A204.1 (cell line): Measurements from ENCODE around the gene PRKCA.

Experiments
- FAIRE-seq: peaks from 2 replicates; lab custom pipeline; 2012; peaks lifted over from hg19 to GRCh38; lab: Jason Lieb, UNC

Gene PRKCA

DNA sequence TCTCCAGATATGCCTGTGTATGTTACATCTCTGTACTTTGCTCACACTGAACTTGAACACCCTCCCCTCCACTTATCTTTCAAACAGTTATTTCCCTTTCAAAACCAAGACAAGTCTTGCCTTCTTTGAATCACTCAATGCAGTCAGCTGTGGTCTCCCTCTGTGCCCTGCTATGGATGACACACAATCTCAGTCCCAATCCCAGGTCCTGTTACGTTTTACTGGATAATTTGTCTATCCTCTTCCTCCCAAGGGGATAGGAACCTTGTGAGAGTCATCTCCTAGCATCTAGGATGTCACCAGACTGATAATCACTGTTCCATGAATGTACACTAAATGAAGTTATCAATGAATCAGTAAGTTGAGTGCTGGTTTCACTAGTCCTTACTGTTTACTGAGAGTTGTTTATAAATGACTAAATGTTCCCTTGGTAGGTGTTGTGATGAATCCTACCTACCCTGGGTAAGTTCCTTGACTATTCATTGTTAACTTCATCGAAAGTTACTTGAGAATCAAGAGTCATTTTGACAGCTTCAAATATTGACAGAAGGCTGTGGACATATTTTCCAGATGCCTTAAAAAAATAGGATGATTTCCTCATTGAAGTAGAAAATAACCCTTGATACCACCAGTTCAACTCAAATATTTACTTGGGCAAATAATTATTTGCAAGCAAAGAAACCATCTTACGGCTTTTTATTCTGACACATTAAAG is 244.9 kb downstream of the PRKCA start:
- FAIRE-seq: no peak

DNA sequence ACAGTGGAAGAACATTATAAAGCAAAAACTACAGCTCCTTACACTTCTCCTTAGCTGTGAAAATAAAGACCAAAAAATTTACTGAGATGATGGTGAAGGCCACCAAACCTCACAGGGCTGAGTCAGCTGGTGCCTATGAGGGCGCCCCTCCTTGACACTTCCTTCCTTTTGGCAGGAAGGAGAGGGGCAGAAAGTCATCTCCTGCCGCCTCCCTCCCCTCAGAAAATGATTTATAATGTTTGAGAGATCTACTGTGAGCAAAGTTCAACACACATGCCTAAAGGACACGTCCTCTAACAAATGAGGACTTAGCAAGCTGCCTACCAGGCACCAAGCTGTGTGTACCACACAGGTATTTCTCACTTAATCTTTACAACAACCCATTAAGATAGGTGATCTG is 245.7 kb downstream of the PRKCA start:
- no peak for FAIRE-seq

DNA sequence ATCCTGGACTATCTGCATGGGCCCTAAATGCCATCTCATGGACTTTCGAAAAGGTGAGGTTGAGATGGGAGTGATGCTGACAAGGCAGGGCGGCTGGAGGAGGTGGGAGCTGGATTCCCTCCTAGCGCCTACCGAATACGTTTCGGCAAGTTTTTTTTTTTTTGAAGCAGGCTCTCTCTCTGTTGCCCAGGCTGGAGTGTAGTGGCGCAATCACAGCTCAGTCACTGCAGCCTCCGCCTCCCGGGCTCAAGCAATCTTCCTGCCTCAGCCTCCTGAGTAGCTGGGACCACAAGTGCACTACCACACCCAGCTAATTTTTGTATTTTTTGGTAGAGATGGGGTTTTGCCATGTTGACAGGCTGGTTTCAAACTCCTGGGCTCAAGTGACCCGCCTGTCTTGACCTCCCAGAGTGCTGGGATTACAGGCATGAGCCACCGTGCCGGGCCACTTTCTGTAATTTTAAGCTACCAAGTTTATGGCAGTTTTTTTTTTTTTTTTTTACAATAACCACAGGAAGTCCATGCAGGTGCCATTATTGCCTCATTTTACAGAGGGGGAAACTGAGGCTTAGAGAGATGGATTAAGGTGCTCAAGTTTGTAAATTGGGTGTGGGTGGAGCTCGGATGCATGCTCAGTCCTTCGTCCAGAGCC is 246.4 kb downstream of the PRKCA start:
- peak; percentile 80 for FAIRE-seq

DNA sequence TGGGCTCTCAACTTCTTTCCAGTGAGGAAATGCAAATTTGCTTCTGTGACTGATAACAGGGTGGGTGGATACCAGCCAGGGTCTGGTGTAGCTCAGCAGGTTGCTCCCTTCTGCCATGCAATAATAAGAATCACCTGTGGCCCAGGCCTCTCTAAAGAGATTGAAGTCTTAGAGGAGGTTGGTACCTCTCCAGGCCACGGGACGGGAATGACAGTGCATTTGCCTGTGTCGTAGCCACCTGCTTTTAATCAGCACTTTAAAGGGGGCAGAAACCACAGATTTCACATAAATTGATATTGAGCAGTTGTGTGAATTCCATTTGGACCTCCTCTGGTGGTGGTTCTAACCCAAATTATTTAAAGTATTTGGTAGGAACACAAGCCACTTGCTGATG is 246.9 kb downstream of the PRKCA start:
- no peak for FAIRE-seq

DNA sequence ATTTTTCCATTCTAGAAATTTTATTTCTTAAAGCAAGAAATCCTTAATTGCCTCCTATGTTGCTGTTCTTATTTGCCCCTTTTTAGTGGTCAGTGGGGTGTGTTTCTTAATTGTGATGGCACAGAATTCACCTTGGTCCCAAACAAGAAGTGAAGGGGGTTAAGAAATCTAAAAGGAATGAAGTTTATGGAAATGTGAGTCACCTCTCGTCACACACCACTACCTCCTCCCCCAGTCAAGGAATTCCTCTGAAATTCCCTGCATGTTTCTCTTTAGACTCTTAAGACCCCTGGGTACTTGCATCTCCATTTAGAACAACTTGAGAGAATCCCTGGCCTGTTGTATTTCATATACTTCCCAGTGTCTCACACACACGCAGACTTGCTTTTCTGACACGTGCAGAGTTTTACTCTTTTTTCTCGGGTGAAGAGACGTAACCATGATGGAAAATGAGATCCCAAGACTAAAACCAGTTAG is 247.4 kb downstream of the PRKCA start:
- peak; percentile 94 for FAIRE-seq

DNA sequence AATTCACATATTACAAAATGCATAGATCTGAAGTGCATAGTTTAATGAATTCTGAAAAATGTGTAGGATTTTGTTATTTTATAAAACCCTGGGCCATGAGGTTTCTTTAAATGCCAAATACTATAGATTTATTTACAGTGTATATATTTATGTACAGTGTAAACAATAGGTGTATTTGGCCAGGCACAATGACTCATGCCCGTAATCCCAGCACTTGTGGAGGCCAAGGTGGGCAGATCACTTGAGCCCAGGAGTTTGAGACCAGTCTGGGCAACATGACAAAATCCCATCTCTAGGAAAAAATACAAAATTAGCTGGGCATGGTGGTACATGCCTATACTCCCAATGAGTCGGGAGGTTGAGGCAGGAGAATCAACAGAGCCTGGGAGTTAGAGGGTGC is 249.4 kb downstream of the PRKCA start:
- FAIRE-seq: no peak

DNA sequence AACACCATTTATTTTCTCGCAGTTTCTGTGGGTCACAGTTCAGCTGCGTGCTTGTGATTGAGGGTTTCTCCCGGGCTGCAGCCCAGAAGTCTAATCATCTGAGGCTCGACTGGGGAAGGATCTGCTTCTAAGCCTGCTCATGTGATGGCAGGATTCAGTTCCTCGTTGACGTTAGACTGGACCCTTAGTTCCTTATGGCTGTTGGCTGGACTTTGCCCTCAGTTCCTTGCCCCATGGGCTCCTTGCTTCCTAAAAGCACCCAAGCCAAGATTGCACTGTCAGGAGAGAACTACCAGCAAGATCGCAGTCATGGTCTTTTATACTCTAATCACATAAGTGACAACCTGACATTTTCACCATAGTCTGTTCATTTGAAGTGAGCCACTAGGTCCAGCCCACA is 250.0 kb downstream of the PRKCA start:
- FAIRE-seq: no peak

DNA sequence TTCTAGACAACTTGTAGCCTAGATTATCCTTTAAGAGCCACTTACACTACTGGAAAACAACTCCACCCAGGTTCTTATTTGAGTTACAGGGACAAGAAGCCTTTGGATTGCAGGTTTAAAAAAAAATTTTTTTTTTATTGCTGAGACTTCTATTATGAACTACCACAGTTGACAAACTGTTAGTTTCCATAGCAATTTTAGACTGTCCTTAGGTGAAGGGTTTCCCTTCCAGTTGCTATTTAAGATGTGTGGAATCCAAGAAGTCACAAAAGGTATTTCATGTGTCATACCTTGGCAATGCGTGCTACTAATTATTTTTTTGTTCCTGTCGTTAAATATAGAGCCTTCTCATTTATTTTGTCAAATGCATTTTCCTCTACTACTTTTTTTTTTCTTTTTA is 253.2 kb downstream of the PRKCA start:
- no peak for FAIRE-seq

DNA sequence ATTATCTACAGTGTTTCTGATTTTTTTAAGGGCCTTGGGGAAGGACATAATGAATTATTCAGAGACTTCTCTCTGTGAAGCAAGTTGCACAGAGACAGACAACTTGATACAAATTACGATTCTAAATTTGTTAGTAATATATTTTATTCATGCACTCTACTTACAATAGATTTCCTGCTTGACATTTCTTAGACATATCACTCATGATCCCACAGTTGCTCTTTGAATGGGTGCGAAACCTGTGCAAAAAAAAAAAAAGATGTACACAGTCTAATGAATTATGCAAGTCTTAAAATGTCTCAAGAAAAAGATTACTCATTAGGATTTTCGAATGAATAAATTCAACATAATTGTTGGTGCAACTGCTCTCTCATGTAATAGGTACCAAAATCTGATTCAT is 254.8 kb downstream of the PRKCA start:
- no peak for FAIRE-seq

DNA sequence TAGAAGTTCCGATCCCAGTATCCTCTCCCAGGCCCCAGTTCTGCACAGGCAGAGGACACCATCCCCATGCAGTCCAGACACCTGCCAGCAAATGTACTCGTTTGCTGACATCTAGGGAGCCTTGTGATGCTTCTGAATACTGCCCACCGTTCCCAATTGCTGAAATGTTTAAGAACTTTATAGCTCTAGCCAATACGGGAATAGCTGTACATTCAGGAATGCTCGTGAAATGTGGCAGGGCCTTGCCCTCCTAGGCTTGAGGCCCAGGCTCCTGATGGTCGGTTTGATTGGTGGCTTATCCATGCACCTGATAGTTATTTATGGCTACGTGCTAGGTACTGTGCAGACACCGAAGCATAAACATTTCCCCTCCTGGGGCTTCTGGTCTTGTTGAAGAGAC is 255.5 kb downstream of the PRKCA start:
- no peak for FAIRE-seq

DNA sequence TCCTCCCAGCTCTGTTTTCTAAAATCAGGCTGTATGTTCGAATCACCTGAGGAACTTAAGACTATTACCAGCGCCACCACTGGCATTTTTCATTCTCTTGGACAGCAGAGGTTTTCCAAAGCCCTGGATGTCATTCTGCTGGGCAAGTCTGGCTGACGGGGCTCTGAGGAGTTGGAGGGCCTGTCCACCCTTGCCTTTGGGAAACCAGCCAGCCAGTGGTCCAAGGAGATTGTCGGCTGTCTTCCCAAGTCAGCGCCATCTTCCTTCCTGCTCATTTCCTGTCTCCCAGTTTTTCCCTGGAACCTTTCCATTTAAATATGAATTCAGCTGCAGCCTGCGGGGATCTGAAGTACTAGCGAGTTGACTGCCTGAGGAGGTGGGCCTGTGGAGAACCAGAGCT is 258.3 kb downstream of the PRKCA start:
- no peak for FAIRE-seq

DNA sequence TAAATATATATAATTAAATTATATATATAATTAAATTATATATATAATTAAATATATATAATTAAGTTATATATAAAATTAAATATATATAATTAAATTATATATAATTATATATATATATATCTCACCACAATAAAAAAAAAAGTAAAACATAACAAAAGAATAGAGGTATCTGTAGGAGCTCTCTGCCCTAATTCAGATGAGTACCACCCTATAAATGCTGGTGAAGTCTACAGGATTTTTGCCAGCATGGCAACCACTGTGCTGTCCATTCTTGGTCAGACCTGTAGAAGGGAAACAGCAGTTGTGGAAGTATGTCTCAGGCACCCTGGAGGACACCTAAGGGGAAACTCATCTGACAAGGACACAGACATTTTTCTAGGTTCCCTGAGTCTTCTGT is 259.7 kb downstream of the PRKCA start:
- peak; percentile 99 for FAIRE-seq

DNA sequence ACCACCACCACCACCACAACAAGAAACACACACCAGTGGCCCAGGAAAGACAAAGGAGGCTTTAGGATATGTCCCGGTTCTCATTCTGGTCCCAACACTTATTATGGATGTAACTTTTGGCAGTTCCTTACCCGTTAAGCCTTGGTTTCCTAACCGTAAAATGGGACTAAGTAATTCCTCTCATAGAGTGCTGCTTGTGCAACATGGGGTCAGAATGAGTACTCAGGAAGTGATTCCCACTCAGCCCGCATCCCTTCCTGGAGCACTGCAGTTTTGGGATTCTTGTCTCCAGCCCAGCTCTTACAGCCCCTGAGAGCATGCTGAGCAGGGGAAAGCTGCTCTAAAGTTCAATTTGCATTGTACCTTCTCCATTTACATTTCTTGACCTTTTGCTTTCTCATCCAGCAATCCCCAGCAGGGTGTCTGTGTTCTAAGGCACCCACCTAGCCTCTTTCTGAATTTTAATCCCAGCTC is 262.6 kb downstream of the PRKCA start:
- no peak for FAIRE-seq

DNA sequence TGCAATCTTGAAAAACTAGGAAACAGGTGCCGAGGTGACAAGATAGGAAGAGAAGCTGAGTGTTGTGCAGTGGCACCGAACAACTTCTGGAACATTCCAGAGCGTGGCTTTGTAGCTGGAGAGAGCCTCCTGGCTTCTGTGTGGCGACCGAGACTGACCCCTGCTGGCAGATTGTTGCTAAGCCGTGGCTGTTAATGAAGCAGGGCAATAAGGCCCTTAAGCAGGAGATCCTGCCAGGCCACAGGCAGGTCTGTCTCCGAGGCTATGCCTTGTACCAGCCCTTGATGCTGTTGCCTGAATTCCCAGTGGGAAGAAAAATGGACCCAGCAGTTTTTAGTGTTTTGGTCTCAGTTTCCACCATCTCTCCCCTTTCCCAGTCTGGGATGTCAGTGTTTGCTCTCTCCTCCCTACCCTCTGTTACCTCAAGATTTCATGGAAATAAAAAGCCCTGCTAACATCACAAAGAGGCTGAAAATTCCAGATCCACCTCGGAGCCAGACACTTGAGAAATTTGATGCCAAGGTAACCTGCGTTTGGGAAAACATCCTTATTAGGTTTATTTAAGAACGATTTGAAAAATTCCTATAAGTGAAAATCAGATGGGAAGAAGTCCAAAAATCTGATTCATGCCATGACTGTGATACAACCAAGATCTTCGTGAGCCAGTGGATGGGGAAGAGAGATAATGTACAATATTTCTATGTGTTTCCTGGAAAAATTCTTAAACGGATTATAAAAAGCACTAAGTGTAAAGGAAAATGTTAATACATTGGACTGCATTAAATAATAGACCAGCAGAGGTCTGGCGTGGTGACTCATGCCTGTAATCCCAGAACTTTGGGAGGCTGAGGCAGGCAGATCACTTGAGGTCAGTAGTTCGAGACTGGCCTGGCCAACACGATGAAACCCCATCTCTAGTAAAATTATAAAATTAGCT is 265.1 kb downstream of the PRKCA start:
- peak; percentile 14 for FAIRE-seq

DNA sequence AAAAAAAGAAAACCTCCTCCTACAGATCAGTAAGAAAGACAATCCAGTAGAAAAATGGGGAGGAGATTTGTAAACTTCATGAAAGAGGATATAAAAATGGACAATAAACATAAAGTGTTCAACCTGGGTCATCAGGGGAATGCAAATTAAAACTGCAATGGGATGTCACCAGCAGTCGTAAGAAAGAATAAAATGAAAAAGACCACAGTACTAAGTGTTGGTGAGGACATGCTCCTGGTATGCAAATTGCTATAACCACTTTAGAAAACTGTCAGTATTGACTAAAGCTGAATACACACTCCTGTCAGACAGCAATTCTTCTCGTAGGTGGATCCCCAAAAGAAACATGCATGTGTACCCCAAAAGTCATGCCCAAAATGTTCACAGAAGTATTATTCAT is 267.2 kb downstream of the PRKCA start:
- FAIRE-seq: no peak

DNA sequence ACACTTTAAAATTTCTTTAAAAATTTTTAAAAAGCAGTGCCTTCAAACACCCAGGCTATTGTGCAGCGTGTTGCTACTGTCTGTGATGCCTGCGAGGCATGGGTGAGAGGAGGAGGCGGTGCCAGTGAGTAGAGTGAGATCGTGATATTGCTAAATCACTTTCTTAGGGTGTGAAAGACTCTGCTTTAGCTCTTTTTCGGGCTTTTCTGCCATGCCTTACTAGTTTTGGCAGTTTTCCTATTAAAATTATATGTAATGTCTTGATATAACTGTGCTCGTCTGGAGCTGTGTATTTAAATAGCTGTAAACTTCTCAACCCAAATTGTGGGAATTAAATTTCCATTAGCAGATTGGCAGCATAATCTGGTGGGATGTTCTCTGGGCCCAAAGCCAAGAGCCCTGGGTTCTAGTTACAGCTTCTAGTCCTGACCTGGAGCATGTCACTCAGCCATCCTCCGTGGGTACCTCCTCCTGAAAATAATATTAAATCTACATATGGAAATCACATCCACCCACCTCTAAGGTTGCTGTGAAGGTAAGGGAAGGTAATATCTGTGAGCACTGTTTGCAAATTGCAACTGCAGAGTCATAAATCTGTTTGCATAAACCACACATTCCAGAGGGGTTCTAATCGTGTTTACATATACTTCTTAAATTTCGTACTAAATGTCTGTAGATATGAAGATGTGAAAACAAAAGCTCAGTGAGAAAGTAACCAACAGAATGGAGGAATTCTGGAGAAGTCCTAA is 268.2 kb downstream of the PRKCA start:
- no peak for FAIRE-seq

DNA sequence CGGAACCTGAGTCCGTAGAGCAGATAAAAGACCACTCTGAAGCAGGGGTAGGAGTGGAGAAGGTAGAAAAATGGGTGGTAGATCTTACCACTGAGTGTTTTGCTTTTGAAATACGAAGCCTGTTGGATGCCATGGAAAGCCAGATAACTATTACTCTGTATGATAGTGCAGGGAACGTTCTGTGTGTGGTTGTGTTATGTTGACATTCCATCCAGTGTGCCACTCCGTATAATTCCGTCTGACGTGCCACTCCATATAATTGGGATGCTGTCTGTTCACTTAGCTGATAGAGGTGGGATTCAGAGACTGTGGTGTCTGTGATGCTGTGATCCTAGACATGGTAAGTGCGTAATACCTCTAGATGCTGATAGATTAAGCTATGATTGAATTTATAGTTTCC is 269.3 kb downstream of the PRKCA start:
- no peak for FAIRE-seq

DNA sequence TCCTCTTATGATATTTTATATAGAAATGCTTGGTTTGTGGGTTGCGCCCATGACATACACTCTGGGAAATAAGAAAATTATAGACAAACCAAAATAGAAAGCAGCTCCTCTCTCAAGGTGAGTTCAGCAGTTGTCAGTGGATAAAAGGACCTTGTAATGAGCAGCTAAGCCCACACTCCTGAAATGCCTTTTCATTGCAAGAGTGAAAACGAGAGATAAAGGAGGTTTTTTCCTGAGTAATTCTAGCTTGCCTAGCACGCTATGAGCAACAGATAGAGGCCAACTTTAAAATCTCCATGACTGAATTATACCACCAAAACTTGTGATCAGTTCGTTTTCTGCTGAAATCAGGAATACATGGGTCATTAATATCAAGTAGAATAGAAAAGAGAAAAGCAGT is 270.7 kb downstream of the PRKCA start:
- FAIRE-seq: no peak

DNA sequence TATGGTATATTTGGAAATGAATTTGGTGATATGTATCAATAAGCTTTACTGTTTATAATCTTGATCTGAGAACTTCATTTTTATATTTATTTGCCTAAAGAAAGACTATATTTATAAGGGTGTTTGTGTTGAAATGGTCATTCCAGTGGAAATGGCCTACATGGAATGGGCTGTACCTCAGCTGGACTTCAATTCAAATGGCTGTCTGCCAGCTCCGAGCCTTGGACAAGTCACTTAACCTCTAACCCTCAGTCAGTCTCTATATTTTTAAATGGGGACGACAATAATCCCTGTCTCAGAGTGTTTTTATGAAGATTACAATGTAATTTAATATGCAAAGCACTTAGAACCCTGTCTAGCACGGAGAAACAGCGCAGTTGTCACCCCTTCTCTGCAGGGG is 271.7 kb downstream of the PRKCA start:
- no peak for FAIRE-seq

DNA sequence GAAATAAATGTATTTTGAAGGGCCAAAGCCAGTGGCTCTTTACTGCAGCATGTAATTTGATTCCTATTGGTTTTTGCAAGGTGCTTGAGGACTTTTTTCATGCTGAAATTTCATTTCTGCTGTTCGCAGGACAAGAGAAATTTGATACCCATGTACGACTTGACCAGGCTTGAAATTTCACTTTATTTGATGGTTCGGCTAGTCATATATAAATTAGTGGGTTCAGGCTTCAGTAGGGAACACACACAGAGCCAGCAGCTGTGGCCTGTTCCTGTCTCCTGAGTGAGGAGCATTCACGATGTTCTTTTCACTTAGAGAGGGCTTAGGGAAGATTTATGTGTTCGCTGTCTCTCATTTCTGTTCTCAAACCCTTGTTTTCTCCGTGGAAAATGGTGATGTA is 274.1 kb downstream of the PRKCA start:
- FAIRE-seq: no peak

DNA sequence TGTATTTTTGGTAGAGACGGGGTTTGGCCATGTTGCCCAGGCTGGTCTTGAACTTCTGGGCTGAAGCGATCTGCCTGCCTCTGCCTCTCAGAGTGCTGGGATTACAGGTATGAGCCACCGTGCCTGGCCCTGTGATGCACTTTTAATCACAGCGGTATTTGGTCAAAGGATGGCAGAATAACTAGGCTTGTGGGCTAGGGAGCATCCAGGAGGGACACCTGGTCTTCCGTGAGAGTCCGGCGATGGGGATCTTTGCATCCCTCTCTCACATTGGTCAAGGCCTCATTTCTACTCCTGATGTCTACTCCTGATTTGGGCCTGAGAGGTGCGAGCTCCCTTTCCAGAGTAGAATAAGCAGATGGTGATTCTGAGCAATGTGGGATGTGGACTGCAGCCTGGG is 274.6 kb downstream of the PRKCA start:
- FAIRE-seq: no peak

DNA sequence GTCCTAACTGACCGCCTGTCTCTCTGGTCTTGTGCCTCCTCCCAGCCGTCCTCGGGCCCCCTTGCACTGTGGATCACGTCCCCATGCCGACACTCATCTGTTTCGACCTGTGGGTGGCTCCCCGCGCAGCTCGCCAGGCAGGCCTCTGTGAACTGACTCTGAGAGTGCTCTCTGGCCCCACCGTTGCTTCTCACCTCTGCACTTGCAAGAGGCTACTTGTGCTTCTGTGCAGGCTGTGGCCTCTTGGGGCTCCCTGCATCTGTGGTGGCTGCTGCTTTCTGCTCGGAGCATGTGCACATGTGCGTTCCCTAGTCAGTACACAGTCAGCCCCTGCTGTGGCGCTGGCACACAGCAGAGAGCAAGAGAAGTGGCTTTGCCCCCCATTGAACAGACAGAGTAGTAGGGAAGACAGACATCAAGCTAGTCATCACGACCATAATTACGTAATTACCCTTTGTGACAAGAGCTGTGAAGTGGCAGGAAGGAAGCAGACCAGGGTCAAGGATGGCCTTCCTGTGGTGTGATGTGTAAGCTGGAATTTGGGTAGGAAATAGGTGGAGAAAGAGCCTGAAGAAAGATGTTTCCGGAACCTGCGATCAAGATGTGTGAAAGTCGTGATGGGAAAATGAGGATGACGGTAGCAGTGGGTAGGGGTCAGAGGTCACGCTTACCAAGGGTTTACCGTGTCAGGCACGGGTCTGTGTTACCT is 276.5 kb downstream of the PRKCA start:
- no peak for FAIRE-seq
